IMR-90 (cell line): ENCODE data around the gene ASXL2. TPM values are rescaled to one million over a fixed set of nuclear protein-coding genes. Genes with fewer than 3 reads are reported as not detected.

ENCODE experiments used
- ATAC-seq: fragments of 200-7000 bp; cut with Tn5 transposase; 2 replicates; pipeline ENCODE4 v1.9.1; 2020; ENCODE audit warnings: low read depth, mild to moderate bottlenecking, moderate library complexity
- BruUV-seq: library from RNA; stranded (reverse); fragments of 400-500 nt; replicated peaks from 2 replicates; lab custom pipeline; 2021; lab: Mats Ljungman, UMichigan
- CTCF ChIA-PET: fragments of 300-600 bp; formaldehyde crosslinking; extraction: SDS; loops from one replicate; lab custom pipeline; 2021; ENCODE audit warnings: antibody characterized with exemption; lab: Yijun Ruan, JAX
- POLR2A ChIA-PET: fragments of 300-600 bp; sonication (Branson Sonifier 250); formaldehyde crosslinking; loops from one replicate; lab custom pipeline; 2022; ENCODE audit warnings: antibody characterized with exemption; ENCODE audit not compliant: unreplicated experiment; lab: Charles Lee
- DNase-seq: peaks from one replicate; pipeline ENCODE4 v3.0.0; 2013
- H2AFZ ChIP-seq: replicated peaks from 2 replicates; pipeline ENCODE3; 2013; ENCODE audit warnings: low read length, mild to moderate bottlenecking; ENCODE audit not compliant: poor library complexity
- H2AK5ac ChIP-seq: 2 replicates; pipeline ENCODE4 v1.6.1; 2013; ENCODE audit warnings: low read depth, low read length, inconsistent platforms
- H2AK9ac ChIP-seq: replicated peaks from 2 replicates; pipeline ENCODE3; 2013; ENCODE audit warnings: mild to moderate bottlenecking, low read depth, low read length, moderate library complexity; ENCODE audit not compliant: poor library complexity
- H2BK120ac ChIP-seq: 2 replicates; pipeline ENCODE4 v1.6.1; 2013; ENCODE audit warnings: low read depth, low read length, inconsistent platforms
- H2BK15ac ChIP-seq: 3 replicates; pipeline ENCODE4 v1.6.1; 2013; ENCODE audit warnings: low read depth, low read length, inconsistent platforms
- H2BK20ac ChIP-seq: 2 replicates; pipeline ENCODE4 v1.6.1; 2013; ENCODE audit warnings: low read depth, mild to moderate bottlenecking, inconsistent platforms, low read length, moderate library complexity
- H2BK5ac ChIP-seq: 2 replicates; pipeline ENCODE4 v1.6.1; 2013; ENCODE audit warnings: mild to moderate bottlenecking, low read depth, low read length, inconsistent platforms; ENCODE audit not compliant: poor library complexity, severe bottlenecking
- H3K14ac ChIP-seq: replicated peaks from 2 replicates; pipeline ENCODE4 v1.6.1; 2013; ENCODE audit warnings: low read depth, low read length, inconsistent platforms
- H3K18ac ChIP-seq: 2 replicates; pipeline ENCODE4 v1.6.1; 2013; ENCODE audit warnings: low read depth, low read length, control low read depth
- H3K23ac ChIP-seq: 2 replicates; pipeline ENCODE4 v1.6.1; 2013; ENCODE audit warnings: low read depth, low read length, inconsistent platforms
- H3K27ac ChIP-seq: 2 replicates; pipeline ENCODE4 v1.5.1; 2013; ENCODE audit warnings: mild to moderate bottlenecking, control low read depth, low read length; ENCODE audit not compliant: insufficient read depth
- H3K27me3 ChIP-seq: 2 replicates; pipeline ENCODE4 v1.6.1; 2013; ENCODE audit warnings: low read length; ENCODE audit not compliant: control insufficient read depth, insufficient read depth
- H3K36me3 ChIP-seq: 2 replicates; pipeline ENCODE4 v1.6.1; 2013; ENCODE audit warnings: low read length, mixed read lengths; ENCODE audit not compliant: control insufficient read depth, insufficient read depth
- H3K4ac ChIP-seq: 2 replicates; pipeline ENCODE4 v1.6.1; 2013; ENCODE audit warnings: low read depth, low read length, inconsistent platforms
- H3K4me1 ChIP-seq: 2 replicates; pipeline ENCODE4 v1.6.1; 2013; ENCODE audit warnings: low read length, mixed read lengths; ENCODE audit not compliant: control insufficient read depth, insufficient read depth
- H3K4me2 ChIP-seq: 2 replicates; pipeline ENCODE4 v1.6.1; 2013; ENCODE audit warnings: low read depth, mild to moderate bottlenecking, control low read depth, low read length, moderate library complexity
- H3K4me3 ChIP-seq: 2 replicates; pipeline ENCODE4 v1.5.1; 2013; ENCODE audit warnings: low read depth, mild to moderate bottlenecking, control low read depth, low read length, moderate library complexity; ENCODE audit not compliant: insufficient read depth
- H3K56ac ChIP-seq: 2 replicates; pipeline ENCODE4 v1.6.1; 2013; ENCODE audit warnings: low read length, inconsistent platforms; ENCODE audit not compliant: insufficient read depth; ENCODE audit errors: extremely low read depth
- H3K79me1 ChIP-seq, 2 experiments: 2 replicates each; pipeline ENCODE4 v1.6.1; 2013; ENCODE audit warnings: low read length in 2 of 2, inconsistent platforms in 1 of 2, low read depth in 1 of 2
- H3K9ac ChIP-seq: 2 replicates; pipeline ENCODE4 v1.6.1; 2013; ENCODE audit warnings: low read depth, low read length, control low read depth
- H3K9me1 ChIP-seq: 2 replicates; pipeline ENCODE4 v1.6.1; 2013; ENCODE audit warnings: low read length, inconsistent platforms; ENCODE audit not compliant: insufficient read depth
- H3K9me3 ChIP-seq: 2 replicates; pipeline ENCODE4 v1.6.1; 2013; ENCODE audit warnings: low read length; ENCODE audit not compliant: control insufficient read depth, insufficient read depth
- H4K20me1 ChIP-seq: 2 replicates; pipeline ENCODE4 v1.6.1; 2013; ENCODE audit warnings: low read length, inconsistent platforms; ENCODE audit not compliant: insufficient read depth
- H4K5ac ChIP-seq: 2 replicates; pipeline ENCODE4 v1.6.1; 2013; ENCODE audit warnings: mild to moderate bottlenecking, low read depth, low read length, control low read depth
- H4K8ac ChIP-seq, 2 experiments: 2 replicates each; pipeline ENCODE4 v1.6.1; 2013; ENCODE audit warnings: low read depth in 2 of 2, low read length in 2 of 2, control low read depth in 1 of 2, inconsistent platforms in 1 of 2
- H4K91ac ChIP-seq: 2 replicates; pipeline ENCODE4 v1.6.1; 2013; ENCODE audit warnings: low read depth, low read length, inconsistent platforms; ENCODE audit not compliant: insufficient read depth
- BHLHE40 ChIP-seq: fragments of 150-350 bp; IDR thresholded peaks from 2 replicates; pipeline ENCODE4 v1.6.1; 2016; ENCODE audit warnings: mild to moderate bottlenecking, low read depth, low read length
- CHD1 ChIP-seq: IDR thresholded peaks from 2 replicates; pipeline ENCODE4 v1.6.1; 2012; ENCODE audit warnings: low read depth, low read length, improper control_type of control experiment
- CTCF ChIP-seq: conservative IDR thresholded peaks from 2 replicates; pipeline ENCODE4 v1.5.1; 2012; ENCODE audit warnings: mild to moderate bottlenecking, low read depth, low read length, improper control_type of control experiment
- FOS ChIP-seq: fragments of 150-350 bp; IDR thresholded peaks from 2 replicates; pipeline ENCODE4 v1.6.1; 2016; ENCODE audit warnings: low read depth, low read length
- MAFK ChIP-seq: IDR thresholded peaks from 2 replicates; pipeline ENCODE4 v1.6.1; 2012; ENCODE audit warnings: low read depth, low read length, improper control_type of control experiment
- MXI1 ChIP-seq: IDR thresholded peaks from 2 replicates; pipeline ENCODE4 v1.6.1; 2012; ENCODE audit warnings: low read depth, mild to moderate bottlenecking, low read length, moderate library complexity, borderline replicate concordance
- NFE2L2 ChIP-seq: fragments of 150-350 bp; IDR thresholded peaks from 2 replicates; pipeline ENCODE4 v1.6.1; 2016; ENCODE audit warnings: low read depth, mild to moderate bottlenecking, low read length
- RAD21 ChIP-seq: IDR thresholded peaks from 2 replicates; pipeline ENCODE4 v1.6.1; 2012; ENCODE audit warnings: low read length, improper control_type of control experiment
- RCOR1 ChIP-seq: IDR thresholded peaks from 2 replicates; pipeline ENCODE4 v1.6.1; 2012; ENCODE audit warnings: mild to moderate bottlenecking, low read length, improper control_type of control experiment; ENCODE audit not compliant: insufficient replicate concordance
- SMC3 ChIP-seq: fragments of 150-350 bp; IDR thresholded peaks from 2 replicates; pipeline ENCODE4 v1.6.1; 2016; ENCODE audit warnings: low read depth, mild to moderate bottlenecking, antibody characterized with exemption, low read length, moderate library complexity
- WGBS, 2 experiments: methylation state at CpG; one replicate each; pipeline versions ENCODE4 v1.1.5 to v1.1.7; 2013; ENCODE audit warnings: missing lambda C conversion rate in 2 of 2; ENCODE audit not compliant: insufficient read length in 1 of 2; ENCODE audit errors: extremely low coverage in 2 of 2; 5-methylcytosine and 5-hydroxymethylcytosine counted together
- dilution Hi-C: fragments of 300-500 bp; cut with HindIII; formaldehyde crosslinking; loops from one replicate; pipeline ENCODE4 v1.14.3; 2018; ENCODE audit warnings: low sequenced_read_pairs; ENCODE audit not compliant: unreplicated experiment
- in situ Hi-C: fragments of 300-500 bp; cut with MboI; formaldehyde crosslinking; loops from 3 replicates; pipeline ENCODE4 v1.14.3; 2019; ENCODE audit warnings: low sequenced_read_pairs, inconsistent platforms, mixed read lengths
- intact Hi-C: fragments of 100-400 bp; cut with micrococcal nuclease; formaldehyde crosslinking; loops from 2 replicates; pipeline ENCODE4 v1.10.0; 2022
- polyA plus RNA-seq, 3 experiments: library from polyadenylated mRNA; depleted of rRNA; stranded (reverse); fragments of >200 nt; gene quantifications; 2 replicates each; pipeline ENCODE4 v1.2.3, GENCODE V29; 2012; ENCODE audit warnings: low replicate concordance in 1 of 3
- total RNA-seq: library from RNA; depleted of rRNA; stranded (reverse); fragments of >200 nt; gene quantifications from 2 replicates; pipeline ENCODE4 v1.2.3, GENCODE V29; 2012

The ASXL2 gene
- total and polyA plus RNA-seq, 2 of the 4 experiments (the other 2 are of a cell fraction) = 5.3 to 8.1 TPM

GRCh38 chr2:25692737-25693445 is 185.4 kb downstream of the ASXL2 start:
- no peaks in the 10 kb centered on the region for H3K4me1 ChIP-seq
- H2AK9ac ChIP-seq = no peak overlapping the region
- H3K4me2 ChIP-seq = no peak overlapping the region
- H4K20me1 ChIP-seq = no peaks in the 10 kb centered on the region; the same call in 1 of the 2 replicates
- no peak overlapping the region for H4K5ac ChIP-seq
- 80% methylated on average over 1 of the region's 6 CpGs; no CpG with 5 or more reads in 1 of the 2 experiments for WGBS, 2 experiments
- DNase-seq (no peak), ATAC-seq (no peak)
- H3K23ac ChIP-seq = no peak overlapping the region
- ChIA-PET POLR2A (no interaction called here), CTCF (no interaction called here)
- H2BK15ac ChIP-seq = no peak overlapping the region
- H3K9ac ChIP-seq = no peak overlapping the region
- H3K18ac ChIP-seq = no peak overlapping the region
- intact Hi-C loops (no loop called here), dilution Hi-C loops (no loop called here), in situ Hi-C loops (no loop called here)
- H3K27ac ChIP-seq = no peak overlapping the region
- H2BK120ac ChIP-seq = no peak overlapping the region
- H2BK20ac ChIP-seq = no peak overlapping the region
- H3K9me3 ChIP-seq = no peaks in the 10 kb centered on the region
- no peak overlapping the region for H4K91ac ChIP-seq
- no peak overlapping the region for H2BK5ac ChIP-seq
- TF ChIP-seq MAFK = no peak
- TF ChIP-seq SMC3 = no peak
- no peak for TF ChIP-seq RCOR1
- TF ChIP-seq MXI1 = no peak
- TF ChIP-seq CTCF = no peak
- no peak for TF ChIP-seq NFE2L2
- no peak for TF ChIP-seq CHD1
- no peak for TF ChIP-seq BHLHE40
- TF ChIP-seq FOS = no peak
- no peak for TF ChIP-seq RAD21
- BruUV-seq = no TSS peak
- no peak overlapping the region for H3K4me3 ChIP-seq
- no peak overlapping the region for H3K4ac ChIP-seq
- H3K14ac ChIP-seq = no peak overlapping the region
- H3K9me1 ChIP-seq = peaks cover 7% of the 10 kb centered on the region; the same call in 1 of the 2 replicates
- H3K56ac ChIP-seq = no peak overlapping the region
- H3K36me3 ChIP-seq = no peaks in the 10 kb centered on the region
- no peak overlapping the region for H2AK5ac ChIP-seq
- H3K79me1 ChIP-seq = no peaks in the 10 kb centered on the region
- H2AFZ ChIP-seq = no peak overlapping the region
- H3K27me3 ChIP-seq = peaks cover 12% of the 10 kb centered on the region
- H4K8ac ChIP-seq = no peak overlapping the region
